Breast epithelium (tissue), 4 donors: Measurements from ENCODE around the gene SLC25A33. TPM values are rescaled to one million over a fixed set of nuclear protein-coding genes. Genes with fewer than 3 reads are reported as not detected.

ENCODE experiments used
- DNase-seq, 2 donors: peaks; one replicate each; pipeline ENCODE4 v3.0.0-alpha.2; 2019; ENCODE audit warnings: low spot score in 2 of 2
- H3K27ac ChIP-seq, 2 donors: fragments of 200-600 bp; sonication (generic) in 1 of 2; one replicate each; pipeline ENCODE4 v1.5.1; 2016 to 2019; ENCODE audit warnings: mild to moderate bottlenecking in 1 of 2
- H3K27me3 ChIP-seq, 2 donors: fragments of 200-600 bp; sonication (generic) in 1 of 2; one replicate each; pipeline versions ENCODE4 v1.5.1 to v1.6.0; 2017 to 2019; ENCODE audit warnings: control low read depth in 1 of 2, mild to moderate bottlenecking in 1 of 2
- H3K36me3 ChIP-seq: fragments of 200-600 bp; one replicate; pipeline ENCODE4 v1.5.1; 2019
- H3K4me1 ChIP-seq, 2 donors: fragments of 200-600 bp; sonication (generic); one replicate each; pipeline ENCODE4 v1.5.1; 2016 to 2019; ENCODE audit warnings: control low read depth in 1 of 2
- H3K4me3 ChIP-seq, 3 donors: fragments of 200-600 bp; sonication (generic); 1 replicate in 2 of 3; 2 replicates in 1 of 3; pipeline ENCODE4 v1.5.1; 2016 to 2019; ENCODE audit warnings: mild to moderate bottlenecking in 3 of 3, moderate library complexity in 2 of 3
- H3K9me3 ChIP-seq, 2 donors: fragments of 200-600 bp; sonication (generic) in 1 of 2; one replicate each; pipeline ENCODE4 v1.5.1; 2016 to 2019; ENCODE audit warnings: control low read depth in 1 of 2
- POLR2A ChIP-seq: fragments of 450-650 bp; IDR thresholded peaks from one replicate; pipeline ENCODE4 v1.6.1; 2016; ENCODE audit warnings: antibody characterized with exemption, mild to moderate bottlenecking, moderate library complexity
- POLR2AphosphoS5 ChIP-seq, 3 donors: sonication (generic); formaldehyde crosslinking; IDR thresholded peaks; one replicate each; pipeline ENCODE4 v1.6.1; 2017; ENCODE audit warnings: antibody characterized with exemption in 3 of 3
- intact Hi-C: fragments of 100-400 bp; cut with DNase I; formaldehyde crosslinking; loops from one replicate; pipeline ENCODE4 v1.15.1; 2023; ENCODE audit warnings: low total_unique reads
- total RNA-seq, 3 donors: library from RNA; depleted of rRNA; stranded (reverse); fragments of >200 nt; gene quantifications; one replicate each; pipeline ENCODE4 v1.1.0, GENCODE V29; 2016
- TF ChIP-seq, protein P1 (sequence below), 3 donors: fragments of 450-650 bp; IDR thresholded peaks; one replicate each; pipeline ENCODE4 v1.5.1; 2016 to 2017; ENCODE audit warnings: antibody characterized with exemption in 3 of 3, mild to moderate bottlenecking in 3 of 3, moderate library complexity in 3 of 3

The SLC25A33 gene
- total RNA-seq, 3 donors from 2014 or later: 8.8 to 17.6 (median 10.7) TPM

DNA sequence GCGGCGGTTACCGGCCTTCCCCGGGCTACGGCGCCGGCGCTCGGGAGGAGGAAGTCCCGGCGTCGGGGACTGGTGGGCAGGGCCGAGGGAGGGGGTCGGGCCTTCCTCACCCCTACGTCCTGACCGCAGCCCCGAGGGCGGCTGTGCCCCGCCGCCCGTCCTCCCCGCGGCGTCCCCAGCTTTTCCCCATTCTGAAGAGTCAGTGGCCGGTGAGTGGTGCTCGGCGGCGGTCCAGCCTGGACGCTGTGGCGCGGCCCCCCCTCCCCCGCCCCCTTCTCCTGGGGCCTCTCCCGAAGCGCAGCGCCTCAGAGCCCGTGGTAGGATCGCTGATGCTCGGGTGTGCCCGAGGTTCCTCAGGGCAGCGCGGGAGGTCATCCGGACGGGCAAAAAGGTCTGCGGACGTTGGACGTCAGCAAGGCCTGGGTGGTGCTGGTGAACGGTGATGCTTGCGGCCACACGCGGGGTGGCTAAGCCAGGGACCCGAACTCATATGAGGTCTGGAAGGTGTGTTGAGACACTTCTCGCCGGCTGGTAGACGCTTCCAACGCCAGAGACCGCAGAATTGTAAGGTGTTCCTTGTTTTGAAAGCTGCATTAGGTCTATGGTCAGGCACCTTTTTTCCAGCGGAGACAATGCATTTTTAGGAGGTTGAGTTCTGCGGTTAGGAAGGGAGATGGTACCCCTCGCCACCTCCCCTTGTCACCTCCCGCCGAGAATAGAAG lies 725 bp downstream of the SLC25A33 start:
- intact Hi-C loops: no loop called here
- peak overlapping the region; percentile 65 to 76 (median 74) for H3K4me3 ChIP-seq
- peak in 2 of 3 donors; percentile 19 to 37 for TF ChIP-seq POLR2AphosphoS5 (IDR thresholded peaks at IDR 0.05)
- TF ChIP-seq, protein P1, sequence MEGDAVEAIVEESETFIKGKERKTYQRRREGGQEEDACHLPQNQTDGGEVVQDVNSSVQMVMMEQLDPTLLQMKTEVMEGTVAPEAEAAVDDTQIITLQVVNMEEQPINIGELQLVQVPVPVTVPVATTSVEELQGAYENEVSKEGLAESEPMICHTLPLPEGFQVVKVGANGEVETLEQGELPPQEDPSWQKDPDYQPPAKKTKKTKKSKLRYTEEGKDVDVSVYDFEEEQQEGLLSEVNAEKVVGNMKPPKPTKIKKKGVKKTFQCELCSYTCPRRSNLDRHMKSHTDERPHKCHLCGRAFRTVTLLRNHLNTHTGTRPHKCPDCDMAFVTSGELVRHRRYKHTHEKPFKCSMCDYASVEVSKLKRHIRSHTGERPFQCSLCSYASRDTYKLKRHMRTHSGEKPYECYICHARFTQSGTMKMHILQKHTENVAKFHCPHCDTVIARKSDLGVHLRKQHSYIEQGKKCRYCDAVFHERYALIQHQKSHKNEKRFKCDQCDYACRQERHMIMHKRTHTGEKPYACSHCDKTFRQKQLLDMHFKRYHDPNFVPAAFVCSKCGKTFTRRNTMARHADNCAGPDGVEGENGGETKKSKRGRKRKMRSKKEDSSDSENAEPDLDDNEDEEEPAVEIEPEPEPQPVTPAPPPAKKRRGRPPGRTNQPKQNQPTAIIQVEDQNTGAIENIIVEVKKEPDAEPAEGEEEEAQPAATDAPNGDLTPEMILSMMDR (IDR thresholded peaks at IDR 0.05): no peak
- no peaks in the 10 kb centered on the region for H3K36me3 ChIP-seq
- DNase-seq: no peak
- peaks cover 0 to 11% of the 10 kb centered on the region in 2 donors for H3K4me1 ChIP-seq
- H3K9me3 ChIP-seq: no peaks in the 10 kb centered on the region
- H3K27ac ChIP-seq: peak overlapping the region; percentile 92 to 97
- no peaks in the 10 kb centered on the region for H3K27me3 ChIP-seq

DNA sequence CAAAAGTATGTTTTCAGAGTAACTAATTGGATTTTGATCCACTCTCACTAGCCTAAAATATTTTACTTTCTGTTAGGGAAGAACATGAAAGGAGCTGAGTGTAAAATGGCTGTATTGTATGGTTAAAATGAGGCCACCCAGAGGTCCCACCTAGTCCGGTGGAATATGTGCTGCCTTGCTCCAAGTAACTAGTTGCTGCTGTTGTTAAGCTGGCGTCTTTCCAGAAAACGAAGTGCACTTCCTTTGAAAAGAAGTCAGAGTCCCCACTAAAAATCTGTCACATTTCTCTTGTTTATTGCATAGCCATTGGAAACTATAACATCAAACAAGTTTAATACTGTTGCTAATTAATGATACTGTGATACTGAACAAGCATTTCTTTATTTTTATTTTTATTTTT lies 3.2 kb downstream of the SLC25A33 start:
- Histone ChIP-seq H3K9me3 (no peaks in the 10 kb centered on the region), H3K27me3 (no peaks in the 10 kb centered on the region), H3K4me3 (peak overlapping the region in 1 of 3 donors; percentile 19), H3K4me1 (peaks cover 0 to 11% of the 10 kb centered on the region in 2 donors), H3K36me3 (no peaks in the 10 kb centered on the region), H3K27ac (peak overlapping the region; percentile 12 to 33)
- DNase-seq: no peak
- TF ChIP-seq, protein P1 (IDR thresholded peaks at IDR 0.05): no peak
- no peak for TF ChIP-seq POLR2A
- TF ChIP-seq POLR2AphosphoS5 (IDR thresholded peaks at IDR 0.05): no peak
- intact Hi-C loops: no loop called here

DNA sequence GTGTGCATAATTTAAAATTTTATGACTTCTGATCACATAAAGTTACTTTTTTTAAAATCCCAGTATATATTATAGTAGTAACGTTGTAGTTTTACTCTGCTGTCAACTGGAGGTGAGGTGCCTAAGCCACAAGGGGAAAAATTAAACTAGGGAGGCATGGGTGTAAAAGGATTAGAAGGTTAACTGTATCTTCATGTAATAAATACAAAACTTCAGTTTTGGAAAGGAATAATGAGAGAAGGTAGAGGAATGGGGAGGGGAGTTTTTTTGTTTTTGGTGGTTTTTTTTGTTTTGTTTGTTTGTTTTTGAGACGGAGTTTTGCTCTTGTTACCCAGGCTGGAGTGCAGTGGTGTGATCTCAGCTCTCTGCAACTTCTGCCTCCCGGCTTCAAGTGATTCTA lies 5.7 kb downstream of the SLC25A33 start:
- Histone ChIP-seq H3K4me1 (no peaks in the 10 kb centered on the region), H3K4me3 (no peak overlapping the region), H3K27ac (no peak overlapping the region), H3K36me3 (no peaks in the 10 kb centered on the region), H3K9me3 (no peaks in the 10 kb centered on the region), H3K27me3 (no peaks in the 10 kb centered on the region)
- no peak for DNase-seq
- intact Hi-C loops: no loop called here
- no peak for TF ChIP-seq POLR2AphosphoS5 (IDR thresholded peaks at IDR 0.05)
- TF ChIP-seq, protein P1 (IDR thresholded peaks at IDR 0.05): no peak
- no peak for TF ChIP-seq POLR2A

DNA sequence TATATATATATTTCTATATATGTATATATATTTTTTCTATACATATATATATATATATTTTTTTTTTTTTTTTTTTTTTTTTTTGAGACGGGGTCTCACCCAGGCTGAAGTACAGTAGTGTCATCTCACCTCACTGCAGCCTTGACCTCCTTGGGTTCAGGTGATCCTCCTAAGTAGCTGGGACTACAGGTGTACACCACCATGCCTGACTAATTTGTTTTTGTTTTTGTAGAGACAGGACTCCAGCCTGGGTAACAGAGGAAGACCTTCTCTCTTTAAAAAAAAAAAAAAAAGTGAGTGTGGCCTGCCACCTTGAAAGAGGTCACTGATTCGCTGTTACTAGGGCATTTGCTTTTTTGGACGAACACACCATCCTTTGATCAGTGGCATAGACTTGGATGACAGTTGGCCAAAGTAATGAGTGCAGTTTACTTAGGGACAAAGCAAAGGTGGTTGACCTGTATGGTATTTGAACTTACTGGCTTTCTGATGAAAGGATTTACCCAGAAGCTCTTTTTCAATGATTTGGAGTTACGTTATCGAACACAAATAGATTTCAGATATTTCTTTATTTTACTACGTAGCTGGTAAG lies 10.8 kb downstream of the SLC25A33 start:
- no peaks in the 10 kb centered on the region for H3K9me3 ChIP-seq
- H3K4me1 ChIP-seq: no peaks in the 10 kb centered on the region
- no peak overlapping the region for H3K27ac ChIP-seq
- no peak for DNase-seq
- no peaks in the 10 kb centered on the region for H3K27me3 ChIP-seq
- no peaks in the 10 kb centered on the region for H3K36me3 ChIP-seq
- TF ChIP-seq POLR2AphosphoS5 (IDR thresholded peaks at IDR 0.05) (no peak), POLR2A (no peak)
- TF ChIP-seq, protein P1 (IDR thresholded peaks at IDR 0.05): no peak
- intact Hi-C loops: no loop called here
- no peak overlapping the region for H3K4me3 ChIP-seq

DNA sequence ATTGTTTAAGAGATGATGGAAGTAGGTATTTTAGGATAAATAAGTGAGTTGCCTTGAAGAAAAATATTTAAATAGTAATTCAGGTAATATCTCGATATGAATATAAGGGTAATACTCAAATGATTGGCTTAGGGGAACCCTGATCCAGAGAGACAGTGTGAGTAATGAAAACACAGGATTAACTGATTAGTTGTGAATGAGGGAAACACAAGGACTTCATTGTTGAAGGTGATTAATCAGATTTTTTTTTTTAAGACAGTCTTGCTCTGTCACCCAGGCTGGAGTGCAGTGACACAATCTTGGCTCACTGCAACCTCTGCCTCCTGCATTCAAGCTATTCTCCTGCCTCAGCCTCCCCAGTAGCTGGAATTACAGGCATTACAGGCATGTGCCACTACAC lies 12.7 kb downstream of the SLC25A33 start:
- Histone ChIP-seq H3K4me1 (no peaks in the 10 kb centered on the region), H3K36me3 (no peaks in the 10 kb centered on the region), H3K27me3 (no peaks in the 10 kb centered on the region), H3K4me3 (no peak overlapping the region), H3K9me3 (no peaks in the 10 kb centered on the region), H3K27ac (peak overlapping the region in 1 of 2 donors; percentile 20)
- TF ChIP-seq POLR2AphosphoS5 (IDR thresholded peaks at IDR 0.05): no peak
- TF ChIP-seq POLR2A: no peak
- TF ChIP-seq, protein P1 (IDR thresholded peaks at IDR 0.05): no peak
- intact Hi-C loops: no loop called here
- no peak for DNase-seq
